Esophagus muscularis mucosa (tissue), 4 donors: ENCODE data around the gene ADAMTS13. TPM values are rescaled to one million over a fixed set of nuclear protein-coding genes. Genes with fewer than 3 reads are reported as not detected.

Source experiments
- DNase-seq: peaks from one replicate; pipeline ENCODE4 v3.0.0-alpha.2; 2017; ENCODE audit errors: extremely low spot score
- H3K27ac ChIP-seq, 4 donors: fragments of 200-600 bp; sonication (generic); replicated peaks in 1 of 4; 1 replicate in 3 of 4; 2 replicates in 1 of 4; pipeline ENCODE4 v1.5.1; 2016 to 2019; ENCODE audit warnings: mild to moderate bottlenecking in 1 of 4
- H3K27me3 ChIP-seq, 4 donors: fragments of 200-600 bp; sonication (generic); one replicate each; pipeline versions ENCODE4 v1.5.1 to v1.6.0; 2016 to 2019
- H3K36me3 ChIP-seq, 4 donors: fragments of 200-600 bp; sonication (generic); one replicate each; pipeline ENCODE4 v1.5.1; 2016 to 2019
- H3K4me1 ChIP-seq, 4 donors: fragments of 200-600 bp; sonication (generic); one replicate each; pipeline ENCODE4 v1.5.1; 2016 to 2019
- H3K4me3 ChIP-seq, 4 donors: fragments of 200-600 bp; sonication (generic); 1 replicate in 2 of 4; 2 replicates in 2 of 4; pipeline ENCODE4 v1.5.1; 2016 to 2019; ENCODE audit warnings: mild to moderate bottlenecking in 4 of 4, moderate library complexity in 1 of 4
- H3K9me3 ChIP-seq, 4 donors: fragments of 200-600 bp; sonication (generic); 1 replicate in 3 of 4; 2 replicates in 1 of 4; pipeline ENCODE4 v1.5.1; 2016 to 2019
- EP300 ChIP-seq: sonication (generic); formaldehyde crosslinking; IDR thresholded peaks from one replicate; pipeline ENCODE4 v1.6.1; 2017; ENCODE audit warnings: antibody characterized with exemption
- POLR2A ChIP-seq: fragments of 450-650 bp; IDR thresholded peaks from one replicate; pipeline ENCODE4 v1.6.1; 2017; ENCODE audit warnings: antibody characterized with exemption, moderate library complexity, mild to moderate bottlenecking, low read depth
- POLR2AphosphoS5 ChIP-seq, 2 donors: sonication (generic); formaldehyde crosslinking; IDR thresholded peaks; one replicate each; pipeline ENCODE4 v1.6.1; 2017; ENCODE audit warnings: antibody characterized with exemption in 2 of 2
- WGBS: methylation state at CpG from one replicate; pipeline ENCODE4 v1.1.5; 2018; 5-methylcytosine and 5-hydroxymethylcytosine counted together
- intact Hi-C: fragments of 100-400 bp; cut with DNase I; formaldehyde crosslinking; loops from one replicate; pipeline ENCODE4 v1.15.1; 2023
- total RNA-seq, 4 donors: library from RNA; depleted of rRNA; stranded (reverse); fragments of >200 nt; gene quantifications; one replicate each; pipeline versions ENCODE4 v1.1.0 to v1.2.1, GENCODE V29; 2016
- TF ChIP-seq, protein P1 (sequence below), 3 experiments: fragments of 200-600 bp in 2 of 3; fragments of 450-650 bp in 1 of 3; sonication (generic) in 2 of 3; IDR thresholded peaks; one replicate each; pipeline ENCODE4 v1.5.1; 2017 to 2019; ENCODE audit warnings: antibody characterized with exemption in 3 of 3, mild to moderate bottlenecking in 2 of 3, moderate library complexity in 1 of 3

ADAMTS13 gene
- total RNA-seq, 4 donors from 2014 or later: 1.3 to 1.7 (median 1.4) TPM

DNA sequence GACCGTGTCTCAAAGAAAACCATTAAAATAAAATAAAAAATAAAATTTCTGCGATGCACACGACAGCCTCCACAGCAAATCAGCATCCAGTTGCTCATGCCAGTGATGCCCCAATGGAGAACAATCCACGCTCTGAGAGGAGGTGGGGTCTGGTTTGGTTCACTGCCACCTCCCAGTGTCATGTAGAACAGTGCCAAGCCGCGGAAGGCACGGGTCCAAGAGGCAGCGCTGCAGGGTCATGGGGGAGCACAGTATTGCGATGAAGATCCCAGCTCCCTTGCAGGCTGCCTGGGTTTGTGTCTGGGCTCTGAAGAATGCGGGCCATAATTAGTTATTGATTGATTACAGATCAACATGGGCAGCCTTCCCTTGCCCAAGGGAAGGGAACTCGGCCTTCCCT is 31.5 kb downstream of the ADAMTS13 start:
- TF ChIP-seq POLR2AphosphoS5 (IDR thresholded peaks at IDR 0.05) (no peak), EP300 (no peak)
- TF ChIP-seq, protein P1, sequence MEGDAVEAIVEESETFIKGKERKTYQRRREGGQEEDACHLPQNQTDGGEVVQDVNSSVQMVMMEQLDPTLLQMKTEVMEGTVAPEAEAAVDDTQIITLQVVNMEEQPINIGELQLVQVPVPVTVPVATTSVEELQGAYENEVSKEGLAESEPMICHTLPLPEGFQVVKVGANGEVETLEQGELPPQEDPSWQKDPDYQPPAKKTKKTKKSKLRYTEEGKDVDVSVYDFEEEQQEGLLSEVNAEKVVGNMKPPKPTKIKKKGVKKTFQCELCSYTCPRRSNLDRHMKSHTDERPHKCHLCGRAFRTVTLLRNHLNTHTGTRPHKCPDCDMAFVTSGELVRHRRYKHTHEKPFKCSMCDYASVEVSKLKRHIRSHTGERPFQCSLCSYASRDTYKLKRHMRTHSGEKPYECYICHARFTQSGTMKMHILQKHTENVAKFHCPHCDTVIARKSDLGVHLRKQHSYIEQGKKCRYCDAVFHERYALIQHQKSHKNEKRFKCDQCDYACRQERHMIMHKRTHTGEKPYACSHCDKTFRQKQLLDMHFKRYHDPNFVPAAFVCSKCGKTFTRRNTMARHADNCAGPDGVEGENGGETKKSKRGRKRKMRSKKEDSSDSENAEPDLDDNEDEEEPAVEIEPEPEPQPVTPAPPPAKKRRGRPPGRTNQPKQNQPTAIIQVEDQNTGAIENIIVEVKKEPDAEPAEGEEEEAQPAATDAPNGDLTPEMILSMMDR (IDR thresholded peaks at IDR 0.05): no peak
- Histone ChIP-seq H3K9me3 (no peaks in the 10 kb centered on the region), H3K4me3 (no peak overlapping the region), H3K27ac (no peak overlapping the region), H3K27me3 (no peaks in the 10 kb centered on the region), H3K36me3 (peaks cover 0 to 5% (median 0%) of the 10 kb centered on the region in 4 donors), H3K4me1 (peaks cover 0 to under 1% (median under 1%) of the 10 kb centered on the region in 4 donors)
- no peak for DNase-seq
- intact Hi-C loops: no loop called here
- 79% methylated on average over 11 of the region's 11 CpGs for WGBS

DNA sequence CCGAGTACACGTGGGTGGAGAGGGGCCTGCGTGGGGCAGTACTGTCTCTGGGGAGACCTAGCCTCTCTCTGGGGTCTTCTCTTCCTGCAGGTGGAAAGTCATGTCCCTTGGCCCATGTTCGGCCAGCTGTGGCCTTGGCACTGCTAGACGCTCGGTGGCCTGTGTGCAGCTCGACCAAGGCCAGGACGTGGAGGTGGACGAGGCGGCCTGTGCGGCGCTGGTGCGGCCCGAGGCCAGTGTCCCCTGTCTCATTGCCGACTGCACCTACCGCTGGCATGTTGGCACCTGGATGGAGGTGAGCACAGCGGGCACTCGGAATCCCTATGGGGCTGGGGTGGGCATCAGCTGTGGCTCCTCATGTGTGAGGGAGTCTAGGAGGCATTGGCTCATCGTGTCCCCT is 32.2 kb downstream of the ADAMTS13 start:
- intact Hi-C loops: no loop called here
- no peaks in the 10 kb centered on the region for H3K27me3 ChIP-seq
- no peaks in the 10 kb centered on the region for H3K9me3 ChIP-seq
- TF ChIP-seq, protein P1 (IDR thresholded peaks at IDR 0.05): no peak
- TF ChIP-seq EP300 (no peak), POLR2AphosphoS5 (IDR thresholded peaks at IDR 0.05) (no peak), POLR2A (no peak)
- H3K27ac ChIP-seq: no peak overlapping the region
- H3K4me1 ChIP-seq: peaks cover 6 to 7% (median 7%) of the 10 kb centered on the region in 4 donors
- DNase-seq: no peak
- no peak overlapping the region for H3K4me3 ChIP-seq
- 90% methylated on average over 11 of the region's 19 CpGs for WGBS
- peaks cover 0 to 5% (median 0%) of the 10 kb centered on the region in 4 donors for H3K36me3 ChIP-seq

DNA sequence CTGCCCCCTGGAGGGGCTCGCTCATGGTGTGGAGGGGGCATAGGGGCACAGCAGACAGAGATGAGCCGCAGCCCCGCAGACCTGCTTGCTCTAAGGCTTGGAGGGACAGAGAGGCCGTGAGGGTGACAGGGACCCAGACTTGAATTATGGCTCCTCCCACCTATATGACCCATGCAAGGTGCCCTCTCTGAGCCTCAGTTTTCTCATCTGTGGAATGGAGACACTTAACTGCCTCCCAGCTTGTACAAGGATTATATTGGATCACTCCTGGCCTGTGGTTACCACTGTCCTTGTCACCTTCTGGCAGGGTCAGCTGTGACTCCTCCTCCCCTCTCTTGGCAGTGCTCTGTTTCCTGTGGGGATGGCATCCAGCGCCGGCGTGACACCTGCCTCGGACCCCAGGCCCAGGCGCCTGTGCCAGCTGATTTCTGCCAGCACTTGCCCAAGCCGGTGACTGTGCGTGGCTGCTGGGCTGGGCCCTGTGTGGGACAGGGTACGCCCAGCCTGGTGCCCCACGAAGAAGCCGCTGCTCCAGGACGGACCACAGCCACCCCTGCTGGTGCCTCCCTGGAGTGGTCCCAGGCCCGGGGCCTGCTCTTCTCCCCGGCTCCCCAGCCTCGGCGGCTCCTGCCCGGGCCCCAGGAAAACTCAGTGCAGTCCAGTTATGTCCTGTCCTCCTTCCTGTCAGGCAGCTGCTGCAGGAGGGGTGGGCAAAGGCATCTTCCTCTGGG is 32.9 kb downstream of the ADAMTS13 start:
- Histone ChIP-seq H3K36me3 (peaks cover 0 to 5% (median 0%) of the 10 kb centered on the region in 4 donors), H3K9me3 (no peaks in the 10 kb centered on the region), H3K27ac (no peak overlapping the region), H3K27me3 (no peaks in the 10 kb centered on the region), H3K4me3 (no peak overlapping the region), H3K4me1 (peaks cover 6 to 8% (median 7%) of the 10 kb centered on the region in 4 donors)
- no peak for TF ChIP-seq EP300
- TF ChIP-seq POLR2A: no peak
- TF ChIP-seq POLR2AphosphoS5 (IDR thresholded peaks at IDR 0.05): no peak
- TF ChIP-seq, protein P1 (IDR thresholded peaks at IDR 0.05): no peak
- no peak for DNase-seq
- intact Hi-C loops: no loop called here
- WGBS: 96% methylated on average over 9 of the region's 20 CpGs

DNA sequence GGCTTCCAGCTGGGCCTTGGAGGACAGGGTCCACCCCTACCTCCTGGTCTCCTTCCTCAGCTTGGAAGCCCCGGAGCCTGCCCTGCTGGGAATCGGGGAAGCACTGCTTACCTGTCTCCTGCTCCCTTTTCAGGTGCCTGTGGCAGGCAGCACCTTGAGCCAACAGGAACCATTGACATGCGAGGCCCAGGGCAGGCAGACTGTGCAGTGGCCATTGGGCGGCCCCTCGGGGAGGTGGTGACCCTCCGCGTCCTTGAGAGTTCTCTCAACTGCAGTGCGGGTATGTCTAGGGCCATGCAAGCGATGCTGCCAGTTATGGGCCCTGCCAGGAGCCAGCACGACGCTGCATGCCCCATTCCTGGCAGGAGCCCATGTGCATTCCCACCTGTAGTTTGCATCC is 33.8 kb downstream of the ADAMTS13 start:
- TF ChIP-seq POLR2AphosphoS5 (IDR thresholded peaks at IDR 0.05) (no peak), POLR2A (no peak)
- no peak overlapping the region for H3K4me3 ChIP-seq
- H3K27me3 ChIP-seq: no peaks in the 10 kb centered on the region
- peaks cover 0 to 5% (median 0%) of the 10 kb centered on the region in 4 donors for H3K36me3 ChIP-seq
- H3K4me1 ChIP-seq: peaks cover 11 to 16% (median 14%) of the 10 kb centered on the region in 4 donors
- intact Hi-C loops: no loop called here
- no peak for DNase-seq
- H3K27ac ChIP-seq: no peak overlapping the region
- 90% methylated on average over 11 of the region's 11 CpGs for WGBS
- no peaks in the 10 kb centered on the region for H3K9me3 ChIP-seq

DNA sequence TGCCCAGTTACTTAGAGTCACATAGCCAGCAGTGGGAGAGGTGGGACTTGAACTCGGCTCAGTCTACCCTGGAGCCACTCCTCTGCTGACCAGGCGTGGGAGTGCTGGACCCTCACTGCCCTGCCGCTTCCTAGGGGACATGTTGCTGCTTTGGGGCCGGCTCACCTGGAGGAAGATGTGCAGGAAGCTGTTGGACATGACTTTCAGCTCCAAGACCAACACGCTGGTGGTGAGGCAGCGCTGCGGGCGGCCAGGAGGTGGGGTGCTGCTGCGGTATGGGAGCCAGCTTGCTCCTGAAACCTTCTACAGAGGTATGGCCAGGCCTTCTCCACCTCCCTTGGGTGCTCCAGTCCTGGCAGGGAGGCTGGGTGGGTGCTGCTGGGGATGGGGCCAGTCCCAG is 34.2 kb downstream of the ADAMTS13 start:
- intact Hi-C loops: no loop called here
- no peak for TF ChIP-seq POLR2AphosphoS5 (IDR thresholded peaks at IDR 0.05)
- TF ChIP-seq POLR2A: no peak
- TF ChIP-seq, protein P1 (IDR thresholded peaks at IDR 0.05): no peak
- no peak for TF ChIP-seq EP300
- H3K9me3 ChIP-seq: no peaks in the 10 kb centered on the region
- H3K4me1 ChIP-seq: peaks cover 11 to 21% (median 18%) of the 10 kb centered on the region in 4 donors
- no peak overlapping the region for H3K27ac ChIP-seq
- peaks cover 0 to 5% (median 0%) of the 10 kb centered on the region in 4 donors for H3K36me3 ChIP-seq
- H3K4me3 ChIP-seq: no peak overlapping the region
- WGBS: 100% methylated on average over 6 of the region's 9 CpGs
- no peaks in the 10 kb centered on the region for H3K27me3 ChIP-seq
- no peak for DNase-seq
